Fibroblast of skin of abdomen (primary cell): ENCODE results near the gene REC8.
A peak's percentile ranks its signal among the peaks of the same experiment; 100 is the strongest.
"Not testable (repeated sequence)": the region's sequence is repeated elsewhere in the genome, so short reads cannot be mapped to it uniquely, and the experiment has no call there.

Experiments used
- DNase-seq: peaks from one replicate; pipeline ENCODE4 v3.0.0-alpha.2; 2013

Gene REC8

GRCh38 chr14:24204163-24205146 is 32.6 kb downstream of the REC8 start:
- no peak for DNase-seq

GRCh38 chr14:24206260-24207103 is 34.6 kb downstream of the REC8 start:
- DNase-seq: no peak

GRCh38 chr14:24207104-24207551 is 35.2 kb downstream of the REC8 start:
- no peak for DNase-seq

GRCh38 chr14:24207625-24208024 is 35.7 kb downstream of the REC8 start:
- no peak for DNase-seq

- no peak for DNase-seq
These were observed 39.4 kb downstream of the REC8 start for GRCh38 chr14:24211311-24211710.

GRCh38 chr14:24212924-24213865 is 41.3 kb downstream of the REC8 start, which contains the start of gene CHMP4A:
Gene CHMP4A, minus strand, starts transcription at chr14:24213488. Its CDS starts 49 bp downstream, at chr14:24213439.
- DNase-seq: peak; percentile 99

GRCh38 chr14:24213866-24214662 is 42.2 kb downstream of the REC8 start:
- DNase-seq: no peak

- DNase-seq: peak; percentile 84
These were observed 43.8 kb downstream of the REC8 start, which contains the start of gene MDP1 for GRCh38 chr14:24215495-24216344. Gene MDP1, minus strand, starts transcription at chr14:24216066. Its CDS starts 111 bp downstream, at chr14:24215955.

GRCh38 chr14:24216345-24216699 is 44.4 kb downstream of the REC8 start:
- DNase-seq: no peak

GRCh38 chr14:24216876-24217275 is 45.0 kb downstream of the REC8 start:
- not testable (repeated sequence) for DNase-seq

- DNase-seq: no peak
These were observed 47.2 kb downstream of the REC8 start for GRCh38 chr14:24219080-24219479.

GRCh38 chr14:24219521-24219920 is 47.6 kb downstream of the REC8 start:
- DNase-seq: no peak

- not testable (repeated sequence) for DNase-seq
These were observed 51.1 kb downstream of the REC8 start for GRCh38 chr14:24222987-24223386.

- DNase-seq: peak; percentile 93
These were observed 52.8 kb downstream of the REC8 start for GRCh38 chr14:24224618-24225071.

- DNase-seq: no peak
These were observed 54.6 kb downstream of the REC8 start for GRCh38 chr14:24226473-24226872.

- no peak for DNase-seq
These were observed 57.0 kb downstream of the REC8 start for GRCh38 chr14:24228902-24229301.
